CD4-positive, alpha-beta memory T cell (primary cell): ENCODE data around the gene CDRT4. TPM values are rescaled to one million over a fixed set of nuclear protein-coding genes. Genes with fewer than 3 reads are reported as not detected.
"Not testable (repeated sequence)": the region's sequence is repeated elsewhere in the genome, so short reads cannot be mapped to it uniquely, and the experiment has no call there.

Experiments used
- CTCF ChIA-PET: fragments of 350-600 bp; sonication (Branson Sonifier 250); formaldehyde crosslinking; loops from one replicate; lab custom pipeline; 2021; ENCODE audit warnings: inconsistent platforms; ENCODE audit not compliant: partially characterized antibody; lab: Charles Lee
- POLR2A ChIA-PET: fragments of 350-600 bp; sonication (Branson Sonifier 250); formaldehyde crosslinking; loops from one replicate; lab custom pipeline; 2021; ENCODE audit not compliant: partially characterized antibody; lab: Charles Lee
- DNase-seq, 5 donors: peaks; one replicate each; pipeline versions ENCODE4 v3.0.0 to v3.0.0-alpha.2; 2020 to 2022; ENCODE audit warnings: mixed read lengths in 1 of 5
- H3K27ac ChIP-seq: one replicate; pipeline ENCODE4 v1.7.0; 2013; ENCODE audit warnings: low read depth, low read length
- H3K27me3 ChIP-seq: 2 replicates; pipeline ENCODE4 v1.7.0; 2013; ENCODE audit warnings: mild to moderate bottlenecking, low read length, moderate library complexity; ENCODE audit not compliant: insufficient read depth
- H3K36me3 ChIP-seq: 2 replicates; pipeline ENCODE4 v1.7.0; 2013; ENCODE audit warnings: mild to moderate bottlenecking, low read length, moderate library complexity; ENCODE audit not compliant: insufficient read depth
- H3K4me1 ChIP-seq: 2 replicates; pipeline ENCODE4 v1.7.0; 2013; ENCODE audit warnings: mild to moderate bottlenecking, low read length, moderate library complexity; ENCODE audit not compliant: insufficient read depth
- H3K4me3 ChIP-seq, 2 donors: one replicate each; pipeline ENCODE4 v1.7.0; 2013; ENCODE audit warnings: low read length in 2 of 2, mild to moderate bottlenecking in 1 of 2
- H3K9me3 ChIP-seq, 2 donors: one replicate each; pipeline ENCODE4 v1.7.0; 2013; ENCODE audit warnings: low read length in 2 of 2, control low read depth in 1 of 2; ENCODE audit not compliant: control insufficient read depth in 1 of 2
- H3K27ac Mint-ChIP-seq, 7 donors: one replicate each; pipeline ENCODE4 v1.8.0; 2020 to 2021; ENCODE audit warnings: mixed read lengths in 7 of 7, mild to moderate bottlenecking in 6 of 7, inconsistent platforms in 3 of 7, moderate library complexity in 3 of 7
- H3K27me3 Mint-ChIP-seq, 2 donors: one replicate each; pipeline ENCODE4 v1.8.0; 2020 to 2021; ENCODE audit warnings: mixed read lengths in 2 of 2
- H3K36me3 Mint-ChIP-seq, 2 donors: one replicate each; pipeline ENCODE4 v1.8.0; 2020 to 2021; ENCODE audit warnings: mixed read lengths in 2 of 2, inconsistent platforms in 1 of 2, mild to moderate bottlenecking in 1 of 2
- H3K4me1 Mint-ChIP-seq, 4 donors: one replicate each; pipeline ENCODE4 v1.8.0; 2020 to 2021; ENCODE audit warnings: mixed read lengths in 4 of 4, mild to moderate bottlenecking in 1 of 4
- H3K4me3 Mint-ChIP-seq, 8 donors: one replicate each; pipeline ENCODE4 v1.8.0; 2020 to 2021; ENCODE audit warnings: mixed read lengths in 8 of 8, mild to moderate bottlenecking in 7 of 8, moderate library complexity in 6 of 8, inconsistent platforms in 3 of 8
- H3K9me3 Mint-ChIP-seq, 8 donors: one replicate each; pipeline ENCODE4 v1.8.0; 2020 to 2021; ENCODE audit warnings: mixed read lengths in 8 of 8, mild to moderate bottlenecking in 5 of 8, inconsistent platforms in 3 of 8, moderate library complexity in 1 of 8
- intact Hi-C: fragments of 100-400 bp; cut with micrococcal nuclease; formaldehyde crosslinking; loops from one replicate; pipeline ENCODE4 v1.15.1; 2023
- polyA plus RNA-seq, 2 donors: library from polyadenylated mRNA; unstranded; fragments of 300-500 nt; fragmentation: Illumina TruSeq; gene quantifications; one replicate each; pipeline ENCODE4 v1.2.3, GENCODE V29; 2021
- total RNA-seq, 2 experiments: library from RNA; stranded (reverse); gene quantifications; one replicate each; pipeline ENCODE4 v1.2.3, GENCODE V29; 2021

Gene CDRT4
- total and polyA plus RNA-seq, 4 experiments from 2014 or later = 1.9 to 17.3 (median 5.8) TPM

DNA sequence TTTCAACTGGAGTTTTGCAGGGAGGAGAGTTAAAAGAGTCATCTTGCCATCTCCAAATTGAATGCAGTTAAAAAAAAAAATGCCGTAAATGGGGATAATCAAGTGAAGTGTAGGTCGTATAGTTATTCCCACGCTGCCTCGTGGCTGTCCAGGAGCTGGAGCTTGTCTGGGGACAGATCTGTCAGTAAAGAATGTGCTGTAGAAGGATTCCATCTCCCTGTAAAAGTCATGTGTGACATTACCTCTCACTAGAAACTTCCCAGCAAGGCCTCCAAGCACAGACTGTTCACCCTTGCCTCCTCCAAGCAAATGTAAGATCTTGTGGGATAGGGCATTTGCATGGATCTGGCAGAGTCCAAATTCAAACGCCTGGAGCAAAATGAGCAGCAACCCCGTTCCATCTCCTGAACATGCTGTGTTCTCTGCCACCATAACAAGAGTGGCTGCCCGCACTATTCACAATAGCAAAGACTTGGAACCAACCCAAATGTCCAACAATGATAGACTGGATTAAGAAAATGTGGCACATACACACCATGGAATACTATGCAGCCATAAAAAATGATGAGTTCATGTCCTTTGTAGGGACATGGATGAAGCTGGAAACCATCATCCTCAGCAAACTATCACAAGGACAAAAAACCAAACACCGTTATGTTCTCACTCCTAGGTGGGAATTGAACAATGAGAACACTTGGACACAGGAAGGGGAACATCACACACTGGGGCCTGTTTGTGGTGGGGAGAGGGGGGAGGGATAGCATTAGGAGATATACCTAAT lies 28.0 kb downstream of the CDRT4 start:
- H3K27me3 Mint-ChIP-seq, H3K4me3 ChIP-seq, H3K9me3 Mint-ChIP-seq, H3K9me3 ChIP-seq, intact Hi-C loops, H3K4me3 Mint-ChIP-seq, H3K27ac ChIP-seq, CTCF ChIA-PET, DNase-seq, POLR2A ChIA-PET, H3K36me3 ChIP-seq, H3K27me3 ChIP-seq: not testable (repeated sequence)
- Mint-ChIP-seq H3K36me3 (peaks cover 42 to 62% of the 10 kb centered on the region in 2 donors), H3K27ac (peak overlapping the region in 1 of 7 donors; percentile 25), H3K4me1 (peaks cover 7 to 24% (median 11%) of the 10 kb centered on the region in 4 donors)
- H3K4me1 ChIP-seq = peaks cover 13% of the 10 kb centered on the region

DNA sequence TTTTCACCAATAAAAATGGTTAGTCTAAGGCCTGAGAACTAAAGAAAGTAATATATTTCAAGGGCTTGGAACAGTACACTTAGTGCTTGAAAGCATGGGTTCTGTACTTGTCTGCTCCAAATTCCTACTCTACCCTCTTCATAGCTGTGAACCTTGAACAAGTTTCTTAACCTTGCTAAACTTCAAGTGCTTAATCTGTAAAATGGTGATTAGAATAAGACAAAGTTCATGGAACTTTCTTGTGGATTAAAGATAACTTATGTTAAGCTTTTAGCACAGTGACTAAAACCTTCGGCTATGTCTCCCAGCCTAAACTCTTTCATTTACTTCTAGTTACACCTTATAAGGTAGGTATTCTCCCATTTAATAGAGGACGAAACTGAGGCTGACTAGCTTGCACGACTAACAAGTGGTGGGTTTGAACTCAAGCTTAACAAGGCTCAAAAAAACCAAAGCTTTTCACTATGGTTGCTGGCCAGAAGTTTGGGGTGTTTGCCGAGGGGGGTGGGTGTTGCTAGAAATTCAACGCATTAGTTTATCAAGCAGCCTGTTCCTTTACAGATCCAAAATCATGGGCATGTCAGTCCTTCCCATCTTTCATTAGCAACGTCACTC lies 28.8 kb downstream of the CDRT4 start:
- Histone ChIP-seq H3K4me1 (peaks cover 13% of the 10 kb centered on the region), H3K9me3 (no peaks in the 10 kb centered on the region), H3K27ac (no peak overlapping the region), H3K36me3 (no peaks in the 10 kb centered on the region), H3K4me3 (no peak overlapping the region), H3K27me3 (no peaks in the 10 kb centered on the region)
- DNase-seq = no peak
- Mint-ChIP-seq H3K27me3 (no peaks in the 10 kb centered on the region), H3K4me1 (peaks cover 7 to 23% (median 10%) of the 10 kb centered on the region in 4 donors), H3K36me3 (peaks cover 39 to 64% of the 10 kb centered on the region in 2 donors), H3K9me3 (peaks cover 0 to 3% (median 0%) of the 10 kb centered on the region in 8 donors), H3K4me3 (no peak overlapping the region), H3K27ac (no peak overlapping the region)
- intact Hi-C loops = no loop called here
- ChIA-PET CTCF (interaction anchor here (0.5 kb wide), 1 partner anchor 560 kb away, joined by 3 read pairs; no protein-coding TSS in a partner anchor), POLR2A (no interaction called here)

DNA sequence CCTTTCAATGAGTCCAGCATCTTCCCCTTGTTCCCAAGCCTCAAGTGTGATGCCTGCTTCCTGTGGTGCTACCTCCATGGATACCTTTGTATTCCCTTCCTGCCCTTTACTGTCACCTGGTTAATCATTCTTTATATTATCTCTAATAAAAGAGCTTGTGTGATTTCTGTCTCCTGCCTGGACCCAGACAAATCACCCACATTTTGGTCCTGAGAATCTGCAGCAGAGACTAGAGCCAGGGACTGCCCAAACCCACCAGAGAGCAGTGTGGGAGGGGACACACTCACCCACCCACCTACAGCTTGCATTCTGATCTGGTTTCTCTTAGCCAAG lies 30.2 kb downstream of the CDRT4 start:
- DNase-seq = no peak
- Mint-ChIP-seq H3K4me3 (peak overlapping the region in 5 of 8 donors; percentile 22 to 59 (median 46)), H3K27ac (peak overlapping the region in 6 of 7 donors; percentile 52 to 88 (median 76)), H3K27me3 (no peaks in the 10 kb centered on the region), H3K36me3 (peaks cover 36 to 57% of the 10 kb centered on the region in 2 donors), H3K4me1 (peaks cover 7 to 23% (median 10%) of the 10 kb centered on the region in 4 donors), H3K9me3 (peaks cover 0 to 3% (median 0%) of the 10 kb centered on the region in 8 donors)
- CTCF ChIA-PET = interaction anchor here (1.4 kb wide), 1 partner anchor 66 kb away, joined by 7 read pairs; no protein-coding TSS in a partner anchor
- POLR2A ChIA-PET = no interaction called here
- H3K4me1 ChIP-seq = peaks cover 13% of the 10 kb centered on the region
- H3K9me3 ChIP-seq = no peaks in the 10 kb centered on the region
- H3K27ac ChIP-seq = no peak overlapping the region
- no peak overlapping the region for H3K4me3 ChIP-seq
- H3K27me3 ChIP-seq = no peaks in the 10 kb centered on the region
- intact Hi-C loops = no loop called here
- no peaks in the 10 kb centered on the region for H3K36me3 ChIP-seq

GRCh38 chr17:15436473-15437302 lies 30.7 kb downstream of the CDRT4 start:
- Mint-ChIP-seq H3K36me3 (peaks cover 36 to 57% of the 10 kb centered on the region in 2 donors), H3K4me1 (peaks cover 7 to 23% (median 10%) of the 10 kb centered on the region in 4 donors)

GRCh38 chr17:15434956-15435355 lies 32.5 kb downstream of the CDRT4 start:
- Mint-ChIP-seq H3K9me3 (peaks cover 0 to under 1% (median 0%) of the 10 kb centered on the region in 8 donors), H3K36me3 (peaks cover 32 to 49% of the 10 kb centered on the region in 2 donors), H3K4me1 (peaks cover 7 to 23% (median 10%) of the 10 kb centered on the region in 4 donors), H3K27me3 (no peaks in the 10 kb centered on the region), H3K4me3 (no peak overlapping the region), H3K27ac (no peak overlapping the region)
- Histone ChIP-seq H3K9me3 (no peaks in the 10 kb centered on the region), H3K27ac (no peak overlapping the region), H3K36me3 (no peaks in the 10 kb centered on the region), H3K4me1 (peaks cover 13% of the 10 kb centered on the region), H3K4me3 (no peak overlapping the region), H3K27me3 (no peaks in the 10 kb centered on the region)
- intact Hi-C loops = no loop called here
- ChIA-PET POLR2A (no interaction called here), CTCF (no interaction called here)
- no peak for DNase-seq

More at GRCh38 chr17:15436473-15437302, 30.7 kb downstream of the CDRT4 start:
- Mint-ChIP-seq H3K27me3 (no peaks in the 10 kb centered on the region), H3K9me3 (peaks cover 0 to 3% (median 0%) of the 10 kb centered on the region in 8 donors), H3K4me3 (peak overlapping the region in 6 of 8 donors; percentile 22 to 59 (median 41)), H3K27ac (peak overlapping the region in 6 of 7 donors; percentile 52 to 88 (median 70))
- Histone ChIP-seq H3K4me3 (no peak overlapping the region), H3K36me3 (no peaks in the 10 kb centered on the region), H3K9me3 (no peaks in the 10 kb centered on the region), H3K27me3 (no peaks in the 10 kb centered on the region), H3K27ac (no peak overlapping the region), H3K4me1 (peaks cover 13% of the 10 kb centered on the region)
- ChIA-PET POLR2A (no interaction called here), CTCF (interaction anchor here (1.3 to 1.4 kb wide), 4 partner anchors 13 to 66 kb away, joined by 3 to 7 read pairs (median 5); no protein-coding TSS in a partner anchor)
- intact Hi-C loops = no loop called here
- DNase-seq = peak in 4 of 5 donors; percentile 14 to 42 (median 20)

DNA sequence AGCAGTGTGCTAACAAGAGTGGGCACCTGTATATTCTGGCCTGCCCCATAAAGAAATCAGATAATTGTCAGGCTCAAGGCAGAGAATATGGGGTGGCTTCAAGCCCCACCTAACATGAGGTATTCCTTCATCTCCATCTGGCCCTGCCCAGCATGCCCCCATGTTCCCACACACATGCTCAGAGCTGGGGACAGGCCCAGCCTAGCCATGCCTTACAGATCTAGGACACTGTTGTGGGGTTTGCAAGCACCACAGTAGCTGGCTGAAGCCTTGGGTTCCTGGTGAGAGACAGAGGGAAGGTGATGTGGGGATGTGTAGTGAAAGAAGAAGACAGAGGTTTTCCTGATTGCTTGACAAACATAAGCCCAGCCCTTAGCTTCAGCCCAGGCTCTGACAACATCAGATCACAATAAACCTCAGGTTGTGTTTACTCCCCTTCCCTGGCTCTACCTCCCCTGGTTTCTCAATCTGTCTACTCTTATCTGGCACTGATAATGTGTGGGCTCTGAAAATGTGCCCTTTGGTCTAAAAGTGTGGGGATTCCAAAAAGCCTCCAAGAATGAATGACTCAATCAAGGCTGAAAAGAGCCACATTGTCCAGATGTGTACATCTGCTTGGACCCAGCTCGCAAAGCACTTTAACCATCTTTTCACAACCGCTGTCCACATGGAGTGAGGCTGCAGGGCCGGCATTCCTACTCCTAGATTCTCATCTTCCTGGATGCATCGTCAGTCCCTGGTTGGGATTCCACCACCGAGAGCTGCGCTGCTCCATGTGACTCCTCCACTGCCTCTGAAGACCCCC lies 34.4 kb downstream of the CDRT4 start:
- Mint-ChIP-seq H3K9me3 (peaks cover 0 to 3% (median 0%) of the 10 kb centered on the region in 8 donors), H3K36me3 (peaks cover 14 to 33% of the 10 kb centered on the region in 2 donors), H3K4me1 (peaks cover 7 to 21% (median 10%) of the 10 kb centered on the region in 4 donors), H3K27ac (peak overlapping the region in 1 of 7 donors; percentile 39), H3K4me3 (no peak overlapping the region), H3K27me3 (no peaks in the 10 kb centered on the region)
- no peak overlapping the region for H3K4me3 ChIP-seq
- no peaks in the 10 kb centered on the region for H3K27me3 ChIP-seq
- intact Hi-C loops = no loop called here
- ChIA-PET CTCF (no interaction called here), POLR2A (no interaction called here)
- H3K4me1 ChIP-seq = peaks cover 13% of the 10 kb centered on the region
- DNase-seq = no peak
- H3K36me3 ChIP-seq = no peaks in the 10 kb centered on the region
- no peak overlapping the region for H3K27ac ChIP-seq
- no peaks in the 10 kb centered on the region for H3K9me3 ChIP-seq
